H1 (cell line): Measurements from ENCODE around the gene VIPR2. TPM values are rescaled to one million over a fixed set of nuclear protein-coding genes. Genes with fewer than 3 reads are reported as not detected.

Source experiments
- BCL11A ChIP-seq, 2 experiments: IDR thresholded peaks; one replicate each; pipeline ENCODE4 v1.6.1; 2011; ENCODE audit warnings: low read depth in 2 of 2, low read length in 2 of 2, mild to moderate bottlenecking in 2 of 2
- CHD1 ChIP-seq: IDR thresholded peaks from 2 replicates; pipeline ENCODE4 v1.6.1; 2012; ENCODE audit warnings: low read depth, low read length, improper control_type of control experiment
- CHD2 ChIP-seq: IDR thresholded peaks from 2 replicates; pipeline ENCODE4 v1.6.1; 2012; ENCODE audit warnings: low read length, improper control_type of control experiment
- FOSL1 ChIP-seq: IDR thresholded peaks from 2 replicates; pipeline ENCODE4 v1.6.1; 2011; ENCODE audit warnings: mild to moderate bottlenecking, low read depth, low read length, moderate library complexity; ENCODE audit not compliant: insufficient read depth
- GABPA ChIP-seq: IDR thresholded peaks from 2 replicates; pipeline ENCODE4 v1.6.1; 2011; ENCODE audit warnings: mild to moderate bottlenecking, low read length, moderate library complexity, borderline replicate concordance; ENCODE audit not compliant: insufficient read depth
- GTF2F1 ChIP-seq: IDR thresholded peaks from 2 replicates; pipeline ENCODE4 v1.6.1; 2012; ENCODE audit warnings: low read depth, low read length, improper control_type of control experiment, borderline replicate concordance
- RNF2 ChIP-seq: fragments of 200-900, 300-1000 bp; sonication (generic); IDR thresholded peaks from 2 replicates; pipeline ENCODE4 v1.7.1; 2016; ENCODE audit warnings: borderline replicate concordance, low read depth, mild to moderate bottlenecking, antibody characterized with exemption, low read length; ENCODE audit not compliant: poor library complexity, severe bottlenecking; ENCODE audit errors: missing control alignments
- ZNF274 ChIP-seq: IDR thresholded peaks from 2 replicates; pipeline ENCODE4 v1.7.0; 2012; ENCODE audit warnings: low read length, borderline replicate concordance; ENCODE audit errors: extremely low read depth
- polyA plus RNA-seq, 7 experiments: library from polyadenylated mRNA; depleted of rRNA in 3 of 7; stranded (reverse) in 5 of 7; unstranded in 2 of 7; fragments of >200 nt in 5 of 7; fragments of 200-250 nt in 2 of 7; gene quantifications; 1 replicate in 5 of 7; 2 replicates in 1 of 7; 4 replicates in 1 of 7; pipeline versions ENCODE4 v1.2.1 to v1.2.3, GENCODE V29; 2011 to 2013; ENCODE audit warnings: missing spikeins in 2 of 7, mixed read lengths in 2 of 7
- total RNA-seq: library from RNA; stranded (reverse); fragmentation: NEBNext Ultra II Directional; extraction: Animal tissue kit (Norgen Biotek cat#: 25700); gene quantifications from 2 replicates; pipeline ENCODE4 v1.2.1, GENCODE V29; 2021

Gene VIPR2
- total and polyA plus RNA-seq, 2 of the 8 experiments (the other 6 are each of a cell fraction or from before 2014, with no cell fraction given), result 2.4 to 6.3 TPM

GRCh38 chr7:159025161-159025779, 119.4 kb downstream of the VIPR2 start (continued):
- no peak for TF ChIP-seq ZNF274
- no peak for TF ChIP-seq CHD2
- no peak for TF ChIP-seq GABPA
- TF ChIP-seq FOSL1, result no peak
- TF ChIP-seq CHD1, result no peak
- TF ChIP-seq GTF2F1, result no peak
- no peak for TF ChIP-seq BCL11A (IDR thresholded peaks at IDR 0.05; ENCODE audit: low read depth in 2 of 2, low read length in 2 of 2)
- no peak for TF ChIP-seq RNF2
